Raji (cell line): ENCODE measurements around the gene RTTN.

ENCODE experiments used
- POLR2A ChIP-seq: IDR thresholded peaks from 2 replicates; pipeline ENCODE4 v1.6.1; 2011; ENCODE audit warnings: low read depth, low read length, control low read depth; ENCODE audit not compliant: insufficient read depth

Gene RTTN

DNA sequence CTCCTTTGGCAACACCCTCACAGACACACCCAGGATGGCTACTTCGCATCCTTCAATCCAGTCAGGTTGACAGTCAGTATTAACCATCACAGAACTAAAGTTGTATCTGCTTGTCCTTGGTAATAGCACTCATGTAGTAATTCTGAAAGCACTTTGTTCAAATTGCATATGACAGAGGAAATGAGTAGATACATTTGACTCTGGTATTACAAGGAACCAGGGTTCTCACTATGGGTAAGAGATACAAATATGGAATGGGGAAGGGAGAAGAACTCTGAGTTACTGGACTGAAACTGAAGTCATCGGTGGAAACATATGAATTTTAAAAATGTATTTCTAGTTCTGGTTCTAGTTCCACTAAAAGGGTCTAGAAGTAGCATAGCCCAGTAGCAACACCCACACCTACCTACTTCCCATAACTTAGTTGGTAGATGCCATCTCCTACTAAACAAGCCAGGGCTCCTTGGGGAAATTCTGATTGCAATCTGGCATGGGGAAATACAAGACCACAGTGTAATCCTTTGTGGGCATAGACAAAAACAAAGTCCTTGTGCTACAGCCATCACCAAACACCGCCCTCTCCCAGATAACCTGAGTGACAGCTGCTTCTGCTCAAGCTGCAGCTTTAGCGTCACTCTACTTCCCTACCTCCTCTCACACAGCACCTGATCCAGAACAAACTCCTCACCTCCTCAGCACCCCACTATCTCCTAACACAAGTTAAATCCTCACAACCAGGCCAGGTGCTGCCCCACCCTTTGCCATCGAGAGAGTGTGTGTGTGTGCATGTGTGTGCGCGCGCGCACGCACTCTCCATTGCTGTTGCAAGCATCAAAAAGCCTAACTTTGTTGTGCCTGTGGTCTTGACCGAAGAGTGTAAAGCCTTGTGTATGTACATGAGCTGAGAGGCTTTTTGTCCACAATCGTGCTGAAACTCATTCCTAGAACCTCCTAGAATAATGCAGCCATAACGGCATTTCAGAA is 226.5 kb downstream of the RTTN start:
- TF ChIP-seq POLR2A: no peak

DNA sequence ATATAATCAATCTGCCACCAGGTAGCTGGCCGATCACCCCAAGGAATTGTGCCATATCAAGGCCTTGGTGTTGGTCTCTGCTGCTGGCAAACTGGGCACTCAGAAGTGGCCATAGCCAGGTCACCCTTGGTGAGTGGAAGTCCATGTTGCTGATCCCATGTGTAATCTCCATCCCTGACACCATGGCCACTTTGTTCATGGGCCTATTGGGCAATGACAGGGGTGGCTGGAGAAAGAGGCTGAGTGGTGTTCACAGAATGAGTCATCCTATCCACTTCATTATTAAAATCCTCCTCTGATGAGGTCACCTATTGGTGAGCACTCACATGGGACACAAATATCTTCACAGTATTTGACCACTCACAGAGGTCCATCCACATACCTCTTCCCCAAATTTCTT is 231.1 kb downstream of the RTTN start:
- TF ChIP-seq POLR2A: no peak

DNA sequence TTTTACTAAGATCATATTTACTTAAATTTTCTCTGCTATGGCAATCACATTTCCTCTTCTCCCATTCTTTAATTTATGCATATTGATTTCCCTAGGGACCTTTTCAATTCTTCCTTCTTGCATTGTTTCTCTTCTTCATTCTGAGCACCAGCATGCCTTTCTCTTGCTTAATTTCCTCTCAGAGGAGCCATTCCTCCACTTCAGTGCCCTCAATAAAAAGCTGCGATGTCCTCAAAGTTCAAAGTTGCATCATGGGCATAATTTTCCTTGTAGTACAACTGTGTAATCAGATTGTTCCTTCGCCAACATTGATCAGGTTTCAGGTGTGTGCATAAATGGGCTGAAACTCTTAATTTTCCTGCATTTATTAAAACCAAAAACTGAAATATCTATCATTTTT is 236.0 kb downstream of the RTTN start:
- no peak for TF ChIP-seq POLR2A

DNA sequence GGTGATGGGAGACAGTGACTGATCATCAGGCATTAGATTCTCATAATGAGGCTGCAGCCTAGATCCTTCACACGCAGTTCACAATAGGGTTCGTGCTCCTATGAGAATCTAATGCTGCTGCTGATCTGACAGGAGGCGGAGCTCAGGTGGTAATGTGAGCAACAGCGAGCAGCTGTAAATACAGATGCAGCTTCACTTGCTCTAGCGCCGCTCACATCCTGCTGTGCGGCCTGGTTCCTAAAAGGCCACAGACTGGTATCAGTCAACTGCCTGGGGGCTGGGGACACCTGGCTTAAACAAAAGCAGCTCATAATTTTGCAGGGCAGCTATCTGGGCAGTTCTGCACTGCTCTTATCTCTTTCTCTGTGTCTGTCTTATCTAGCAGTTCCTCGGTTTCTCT is 237.4 kb downstream of the RTTN start:
- TF ChIP-seq POLR2A: no peak

DNA sequence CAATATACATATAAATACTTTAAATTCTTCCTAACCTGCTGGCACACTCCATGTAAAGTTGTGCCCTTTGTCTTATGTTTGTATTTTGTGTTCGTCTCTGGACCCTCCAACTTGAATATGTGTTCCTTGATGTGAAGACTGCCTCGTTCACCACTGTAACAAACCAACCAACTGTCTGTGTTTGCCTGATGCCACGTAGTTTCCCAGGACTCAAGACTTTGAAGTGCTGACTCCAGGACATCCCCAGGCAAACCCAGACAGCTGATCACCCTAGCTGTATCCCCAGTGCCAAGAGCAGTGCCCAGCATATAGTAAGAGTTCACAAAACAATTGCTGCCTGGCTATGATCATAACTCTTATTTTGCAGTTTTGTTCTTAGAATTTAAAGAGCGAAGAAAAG is 242.3 kb downstream of the RTTN start:
- no peak for TF ChIP-seq POLR2A

DNA sequence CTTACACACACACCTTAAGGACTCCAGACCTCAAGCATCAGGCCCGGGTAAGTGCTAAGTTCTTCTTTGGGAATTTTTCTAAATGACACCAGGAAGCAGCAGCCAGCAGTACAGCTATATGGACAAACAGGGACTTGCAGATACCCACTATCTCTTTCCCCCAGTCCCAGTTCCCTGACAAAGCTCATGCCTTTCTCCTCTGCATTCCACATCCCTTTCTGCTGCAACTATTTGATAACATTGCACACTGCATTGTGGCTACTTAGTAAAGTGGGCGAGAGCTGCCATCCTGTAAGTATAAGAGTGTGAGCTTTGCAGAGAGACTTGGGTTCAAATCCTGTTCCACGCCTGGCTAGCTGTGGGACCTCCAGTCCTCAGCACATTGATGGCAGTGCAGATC is 243.8 kb downstream of the RTTN start:
- no peak for TF ChIP-seq POLR2A

DNA sequence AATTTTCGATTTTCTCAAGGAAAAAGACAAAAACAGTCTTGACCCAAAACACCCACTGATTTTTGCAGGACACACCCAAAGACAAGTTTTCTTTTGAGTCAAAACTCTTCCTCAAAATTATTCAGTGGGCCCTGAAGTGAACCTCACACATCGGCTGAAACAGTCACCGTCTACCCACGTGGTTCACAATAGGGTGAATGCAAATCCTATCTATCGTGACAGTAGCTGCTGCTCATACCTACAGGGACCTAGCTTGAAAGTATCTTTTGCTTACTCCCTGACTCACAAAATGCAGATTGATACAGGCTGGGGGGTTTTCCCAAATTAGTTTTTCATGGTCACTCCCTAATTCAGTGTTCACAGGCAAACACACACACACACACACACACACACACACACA is 247.1 kb downstream of the RTTN start:
- TF ChIP-seq POLR2A: no peak

DNA sequence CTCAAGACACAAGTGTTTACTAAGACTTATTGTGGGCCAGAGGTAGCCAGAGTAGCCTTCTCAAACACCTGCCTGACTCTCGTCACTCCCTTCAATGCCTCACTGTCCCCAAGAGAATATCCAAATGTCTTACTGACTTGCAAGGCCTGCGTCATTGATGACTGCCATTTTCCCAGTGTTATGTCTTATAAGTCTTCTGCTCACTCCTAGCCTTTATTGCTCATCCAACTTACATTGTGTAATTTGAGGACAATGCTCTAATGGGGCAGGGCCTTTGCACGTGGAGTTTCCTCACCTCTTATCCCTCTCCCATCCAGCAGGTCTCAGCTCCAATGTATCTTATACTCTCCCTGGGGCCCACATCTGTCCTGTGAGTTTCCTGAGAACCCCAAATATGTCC is 247.7 kb downstream of the RTTN start:
- no peak for TF ChIP-seq POLR2A

DNA sequence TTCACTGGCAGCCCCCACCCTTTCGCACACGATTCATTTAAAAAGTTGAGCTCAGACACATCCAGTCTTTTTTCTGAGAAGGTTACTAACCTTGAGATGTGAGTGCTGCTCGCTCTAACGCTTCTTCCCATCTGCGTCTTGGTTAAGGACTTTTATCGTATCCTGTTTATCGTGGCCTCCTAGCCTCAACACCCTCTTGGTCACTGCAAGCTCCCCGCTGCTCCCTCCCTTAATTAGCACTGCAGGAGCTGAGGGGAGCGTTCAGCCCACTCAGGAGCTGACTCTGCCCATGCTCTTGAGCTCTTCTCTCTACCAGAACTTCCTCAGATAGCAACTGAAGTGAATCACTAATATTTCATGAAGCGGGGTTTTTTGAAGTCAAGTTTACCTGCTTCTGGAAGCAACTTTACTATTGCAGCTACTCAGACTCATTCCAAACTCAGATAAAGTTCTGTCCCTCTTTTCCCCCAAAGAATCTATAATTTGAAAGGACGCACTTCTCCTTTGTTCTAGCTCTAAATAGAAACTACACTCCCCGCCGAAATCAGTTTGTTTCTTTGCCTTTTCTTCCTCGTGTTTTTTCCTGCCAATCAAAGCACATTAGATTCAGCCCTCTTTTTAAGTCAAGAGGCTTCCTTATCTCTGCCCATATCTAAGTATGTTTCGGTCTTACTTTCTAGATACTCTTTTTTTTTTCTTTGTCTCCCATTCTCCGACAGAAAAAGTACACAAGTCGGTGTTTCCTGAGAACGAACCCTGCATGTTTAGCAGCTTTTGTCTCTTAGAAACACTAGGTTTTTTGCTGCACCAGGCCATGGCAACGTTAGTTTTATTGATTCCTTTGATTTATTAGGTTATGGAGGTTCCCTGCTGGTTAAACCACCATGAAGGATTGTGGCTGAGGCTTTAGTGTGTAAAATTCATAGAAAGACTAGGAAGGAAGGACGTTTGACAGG is 248.5 kb downstream of the RTTN start:
- TF ChIP-seq POLR2A: no peak

DNA sequence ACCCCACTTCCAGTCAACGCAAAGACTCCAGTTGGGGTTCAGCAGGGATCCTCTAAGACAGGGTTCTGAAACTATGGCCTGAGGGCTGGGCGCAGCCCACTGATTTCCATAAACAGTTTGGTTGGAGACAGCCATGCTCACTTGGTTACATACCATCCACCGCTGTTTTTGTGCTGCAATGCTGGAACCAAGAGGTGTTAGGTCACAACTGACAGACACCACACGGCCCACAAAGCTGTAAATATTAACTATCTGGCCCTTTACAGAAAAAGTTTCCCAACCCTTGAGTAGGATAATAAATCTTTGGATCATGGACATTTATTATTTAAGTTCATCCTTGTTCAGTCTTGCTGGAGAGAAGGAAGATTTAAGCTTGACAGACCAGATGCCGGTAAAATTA is 249.4 kb downstream of the RTTN start:
- TF ChIP-seq POLR2A: no peak

DNA sequence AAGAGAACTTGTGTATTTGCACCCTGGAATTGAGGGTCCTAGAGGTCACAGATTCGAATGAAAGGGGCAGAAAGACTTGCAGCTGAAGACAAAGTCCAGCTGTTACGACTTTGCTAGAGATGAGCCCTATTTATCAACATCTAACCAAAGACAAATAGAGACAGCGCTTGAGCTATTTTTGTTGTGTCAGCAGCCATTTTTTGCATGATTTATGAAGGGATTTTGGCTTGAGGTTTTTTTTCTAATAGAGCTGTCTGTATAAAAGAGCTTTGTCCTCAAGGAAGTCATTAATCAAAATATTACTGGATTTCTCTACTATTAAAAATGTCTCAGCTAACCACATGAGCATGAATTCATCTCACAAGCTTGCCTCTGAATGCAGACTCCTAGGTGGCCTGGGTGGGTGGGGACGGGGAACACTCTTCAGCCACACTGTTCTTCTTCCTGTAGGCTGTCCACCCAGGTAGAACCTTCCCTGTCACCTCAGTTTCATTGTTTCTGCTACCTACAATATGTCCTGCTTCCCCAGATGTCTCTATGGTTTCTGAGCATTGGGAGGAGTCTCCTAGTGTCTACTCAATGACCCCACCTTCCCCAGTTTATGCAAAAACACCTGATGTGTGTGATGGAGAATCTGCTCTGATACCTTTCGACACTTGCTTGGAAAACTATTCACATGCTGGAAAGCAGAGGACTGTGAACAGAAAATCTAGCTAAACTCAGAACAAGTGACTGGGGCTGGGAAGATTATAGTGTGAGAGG is 250.6 kb downstream of the RTTN start:
- TF ChIP-seq POLR2A: no peak

DNA sequence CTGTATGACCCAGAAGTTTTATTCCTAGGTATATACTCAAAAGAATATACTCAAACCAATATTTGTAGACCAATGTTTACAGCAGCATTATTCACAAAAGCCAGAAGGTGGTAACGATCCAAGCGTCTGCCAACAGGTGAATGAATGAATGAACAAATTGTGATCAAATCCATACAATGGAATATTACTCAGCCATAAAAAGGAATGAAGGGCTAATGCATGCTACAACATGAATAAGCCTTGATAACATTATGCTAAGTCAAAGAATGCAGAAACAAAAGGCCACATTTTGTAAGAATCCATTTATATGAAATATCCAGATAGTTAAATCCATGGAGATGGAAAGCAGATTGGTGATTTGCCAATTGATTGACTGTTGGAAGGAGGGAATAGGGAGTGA is 252.3 kb downstream of the RTTN start:
- TF ChIP-seq POLR2A: no peak
